ENCODE results near the gene TDRD10.

DNA sequence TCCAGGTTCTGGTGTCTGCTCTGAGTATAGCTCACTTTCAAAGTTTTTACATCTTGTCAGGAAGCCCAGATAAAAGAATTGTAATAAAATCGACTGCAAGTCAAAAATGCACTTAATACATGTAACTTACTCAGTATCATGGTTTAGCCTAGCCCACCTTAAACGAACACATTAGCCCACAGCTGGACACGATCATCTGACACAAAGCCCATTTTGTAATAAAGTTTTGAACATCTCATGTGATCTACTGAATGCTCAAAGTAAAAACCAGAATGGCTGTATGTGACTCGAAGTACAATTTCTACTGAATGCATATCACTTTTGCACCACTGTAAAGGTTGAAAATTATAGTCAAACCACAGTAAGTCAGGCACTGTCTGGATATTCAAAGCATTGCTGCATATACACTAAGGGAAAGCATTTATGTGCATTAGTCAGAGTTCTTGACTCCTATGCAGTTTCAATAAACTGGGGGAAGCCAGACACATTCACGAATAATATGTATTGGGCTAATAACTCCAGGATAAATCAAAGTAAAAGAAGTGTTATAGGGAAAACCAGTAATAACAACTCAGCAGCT lies 12.2 kb upstream of the TDRD10 start:
- TF ChIP-seq EZH2 (IDR thresholded peaks at IDR 0.05; ENCODE audit: insufficient read depth, poor library complexity, severe bottlenecking) (no peak), EZH2phosphoT487 (IDR thresholded peaks at IDR 0.05; ENCODE audit: insufficient read depth, low read depth) (no peak)

Data from GM23248 (cell line).